Measurements from ENCODE around the gene MPP1. TPM values are rescaled to one million over a fixed set of nuclear protein-coding genes. Genes with fewer than 3 reads are reported as not detected.

Gene MPP1
- total and polyA plus RNA-seq, 2 of the 8 experiments (the other 6 are each of a cell fraction or from before 2014, with no cell fraction given) = 7.6 to 13.4 TPM

DNA sequence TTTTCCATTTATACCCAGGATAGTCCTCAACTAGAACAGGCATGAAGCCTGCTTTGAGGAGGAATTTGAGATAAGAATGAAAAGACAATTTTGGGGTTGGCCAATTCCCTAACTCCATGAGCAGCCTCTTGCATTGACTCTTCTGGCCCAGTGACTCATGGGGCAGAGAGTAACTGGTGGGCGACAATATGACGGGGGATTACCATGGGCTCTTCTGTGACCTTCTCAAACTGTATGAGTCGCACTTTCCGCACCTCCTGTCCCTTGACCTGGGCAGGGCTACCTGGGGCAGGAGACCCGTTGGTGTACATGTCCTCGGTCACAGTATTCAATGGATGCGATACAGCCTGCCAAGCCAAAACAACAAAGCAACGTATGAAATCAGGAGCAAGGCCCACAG lies 13.3 kb downstream of the MPP1 start:
- no peak overlapping the region for H3K9ac ChIP-seq (replicated peaks in 1 of 4; ENCODE audit: extremely low read depth in 1 of 4, low read depth in 3 of 4, low read length in 3 of 4)
- H3K4me1 ChIP-seq (replicated peaks in 1 of 4; ENCODE audit: control insufficient read depth in 3 of 4, insufficient read depth in 4 of 4, low read length in 3 of 4) = peaks cover 0 to 2% (median 0%) of the 10 kb centered on the region in 4 experiments; a peak in 1 of 7 replicates
- H2BK120ac ChIP-seq (replicated peaks; ENCODE audit: low read depth, low read length) = no peak overlapping the region
- no peak overlapping the region for H3K4me3 ChIP-seq (ENCODE audit: extremely low read depth in 1 of 4, insufficient read depth in 2 of 4, low read depth in 3 of 4, low read length in 4 of 4)
- no peaks in the 10 kb centered on the region for H3K79me1 ChIP-seq (ENCODE audit: low read depth, low read length)
- no peak for TF ChIP-seq MAFK (IDR thresholded peaks at IDR 0.05; ENCODE audit: low read depth, low read length)
- TF ChIP-seq TAF1 (IDR thresholded peaks at IDR 0.05; ENCODE audit: low read depth, low read length) = no peak
- FAIRE-seq (no peak), DNase-seq (ENCODE audit: low read depth in 1 of 2, low spot score in 2 of 2) (no peak)
- no peak overlapping the region for H3K4ac ChIP-seq (replicated peaks; ENCODE audit: insufficient read length, low read depth, low read length)
- no peaks in the 10 kb centered on the region for H3K9me3 ChIP-seq (ENCODE audit: insufficient read depth in 2 of 2, low read depth in 1 of 2, low read length in 1 of 2)
- no peaks in the 10 kb centered on the region for H3K23me2 ChIP-seq (ENCODE audit: low read depth, low read length)
- H3K79me2 ChIP-seq (ENCODE audit: control insufficient read depth in 1 of 2, insufficient read depth in 2 of 2, low read length in 2 of 2) = no peaks in the 10 kb centered on the region
- no peak overlapping the region for H2BK5ac ChIP-seq (ENCODE audit: low read depth, low read length)
- H3K4me2 ChIP-seq (ENCODE audit: insufficient read depth in 1 of 2, low read depth in 2 of 2, low read length in 2 of 2) = no peak overlapping the region
- no peaks in the 10 kb centered on the region for H3K36me3 ChIP-seq (ENCODE audit: control insufficient read depth in 2 of 4, insufficient read depth in 4 of 4, low read length in 3 of 4)
- POLR2A ChIA-PET (ENCODE audit: partially characterized antibody) = interaction anchor here (1.2 kb wide), 1 partner anchor 13 kb away, joined by 3 read pairs; no protein-coding TSS in a partner anchor
- no peak overlapping the region for H2AFZ ChIP-seq (ENCODE audit: low read length)
- H3K14ac ChIP-seq (ENCODE audit: insufficient read length) = no peak overlapping the region
- no peak overlapping the region for H3K18ac ChIP-seq (ENCODE audit: extremely low read depth, low read length)
- no peak overlapping the region for H2BK15ac ChIP-seq (ENCODE audit: low read length)
- CTCF ChIA-PET (ENCODE audit: partially characterized antibody) = no interaction called here
- no peak overlapping the region for H4K5ac ChIP-seq (ENCODE audit: insufficient read length, low read depth, low read length)
- no peaks in the 10 kb centered on the region for H3K27me3 ChIP-seq (replicated peaks in 1 of 4; ENCODE audit: control insufficient read depth in 3 of 4, extremely low read depth in 1 of 4, insufficient read depth in 3 of 4, low read length in 3 of 4)
- H3K56ac ChIP-seq (replicated peaks; ENCODE audit: insufficient read length, low read depth, low read length) = no peak overlapping the region
- H4K20me1 ChIP-seq (replicated peaks in 1 of 2; ENCODE audit: control insufficient read depth in 1 of 2, insufficient read depth in 2 of 2, low read length in 2 of 2) = no peaks in the 10 kb centered on the region
- H4K8ac ChIP-seq (ENCODE audit: extremely low read depth, insufficient read depth, low read length) = no peak overlapping the region
- no peak overlapping the region for H2AK5ac ChIP-seq (ENCODE audit: low read depth, low read length)
- H2BK12ac ChIP-seq (ENCODE audit: low read depth, low read length) = no peak overlapping the region
- no peak overlapping the region for H3K23ac ChIP-seq (ENCODE audit: insufficient read length)
- H3K27ac ChIP-seq (ENCODE audit: low read depth, low read length) = no peak overlapping the region
- WGBS, 2 experiments (ENCODE audit: extremely low coverage in 1 of 2, insufficient coverage in 1 of 2, insufficient read length in 1 of 2, insufficient replicate concordance in 2 of 2, low coverage in 1 of 2, low lambda C conversion rate in 2 of 2, missing lambda C conversion rate in 1 of 2) = 97% methylated on average over 8 of the region's 8 CpGs; no CpG with 5 or more reads in 1 of the 2 experiments
- H4K91ac ChIP-seq (replicated peaks; ENCODE audit: insufficient read length, low read length) = no peak overlapping the region
- H2BK20ac ChIP-seq (ENCODE audit: low read length) = no peak overlapping the region

All from H1 (cell line).